Activated naive CD8-positive, alpha-beta T cell treated with anti-CD3 and anti-CD28 coated beads for 36 hours (primary cell): ENCODE results near the gene TICRR. TPM values are rescaled to one million over a fixed set of nuclear protein-coding genes. Genes with fewer than 3 reads are reported as not detected.
"Not testable (repeated sequence)": the region's sequence is repeated elsewhere in the genome, so short reads cannot be mapped to it uniquely, and the experiment has no call there.

Experiments
- DNase-seq: peaks from one replicate; pipeline ENCODE4 v3.0.0; 2021
- H3K27ac Mint-ChIP-seq: one replicate; pipeline ENCODE4 v1.8.0; 2022; ENCODE audit warnings: mild to moderate bottlenecking, moderate library complexity, mixed read lengths
- H3K27me3 Mint-ChIP-seq: one replicate; pipeline ENCODE4 v1.8.0; 2022; ENCODE audit warnings: mild to moderate bottlenecking, mixed read lengths
- H3K36me3 Mint-ChIP-seq: one replicate; pipeline ENCODE4 v1.8.0; 2021; ENCODE audit warnings: mild to moderate bottlenecking, mixed read lengths
- H3K4me1 Mint-ChIP-seq: one replicate; pipeline ENCODE4 v1.8.0; 2021; ENCODE audit warnings: mixed read lengths
- H3K4me3 Mint-ChIP-seq: one replicate; pipeline ENCODE4 v1.8.0; 2022; ENCODE audit warnings: mild to moderate bottlenecking, moderate library complexity, mixed read lengths
- H3K9me3 Mint-ChIP-seq: one replicate; pipeline ENCODE4 v1.8.0; 2022; ENCODE audit warnings: mixed read lengths
- total RNA-seq, 2 experiments: library from RNA; stranded (reverse); gene quantifications; one replicate each; pipeline ENCODE4 v1.2.3, GENCODE V29; 2021

Gene TICRR
- 10 to 100 TPM; 22.5 to 23.1 TPM for total RNA-seq

GRCh38 chr15:89575146-89575655 lies at the start of gene TICRR:
Gene TICRR (plus strand): TSS chr15:89575469. CDS start chr15:89575587, 118 bp downstream.
- peaks cover 39% of the 10 kb centered on the region for H3K36me3 Mint-ChIP-seq
- peak within 1 kb of the TSS; percentile 87 for H3K4me3 Mint-ChIP-seq
- no peaks in the 10 kb centered on the region for H3K9me3 Mint-ChIP-seq
- H3K27me3 Mint-ChIP-seq, result peaks cover 25% of the 10 kb centered on the region
- peak; percentile 92 for DNase-seq
- peak within 1 kb of the TSS; percentile 85 for H3K27ac Mint-ChIP-seq
- H3K4me1 Mint-ChIP-seq, result peaks cover 16% of the 10 kb centered on the region

- no peak overlapping the region for H3K4me3 Mint-ChIP-seq
- H3K27me3 Mint-ChIP-seq, result no peaks in the 10 kb centered on the region
- DNase-seq, result no peak
- H3K4me1 Mint-ChIP-seq, result no peaks in the 10 kb centered on the region
- no peaks in the 10 kb centered on the region for H3K9me3 Mint-ChIP-seq
- no peak overlapping the region for H3K27ac Mint-ChIP-seq
- H3K36me3 Mint-ChIP-seq, result no peaks in the 10 kb centered on the region
Measured at GRCh38 chr15:89526181-89526580, 49.1 kb upstream of the TICRR start.

GRCh38 chr15:89526601-89527441 lies 48.4 kb upstream of the TICRR start:
- no peak for DNase-seq
- Mint-ChIP-seq H3K9me3 (no peaks in the 10 kb centered on the region), H3K27ac (no peak overlapping the region), H3K4me3 (no peak overlapping the region), H3K27me3 (no peaks in the 10 kb centered on the region), H3K36me3 (no peaks in the 10 kb centered on the region), H3K4me1 (no peaks in the 10 kb centered on the region)

GRCh38 chr15:89528757-89529352 lies 46.4 kb upstream of the TICRR start:
- H3K27me3 Mint-ChIP-seq, result no peaks in the 10 kb centered on the region
- no peak for DNase-seq
- H3K27ac Mint-ChIP-seq, result no peak overlapping the region
- no peaks in the 10 kb centered on the region for H3K36me3 Mint-ChIP-seq
- H3K4me1 Mint-ChIP-seq, result no peaks in the 10 kb centered on the region
- no peak overlapping the region for H3K4me3 Mint-ChIP-seq
- no peaks in the 10 kb centered on the region for H3K9me3 Mint-ChIP-seq

- Mint-ChIP-seq H3K27ac (no peak overlapping the region), H3K4me3 (no peak overlapping the region), H3K4me1 (no peaks in the 10 kb centered on the region), H3K9me3 (no peaks in the 10 kb centered on the region), H3K27me3 (peaks cover 4% of the 10 kb centered on the region), H3K36me3 (no peaks in the 10 kb centered on the region)
- no peak for DNase-seq
Measured at GRCh38 chr15:89530976-89531375, 44.3 kb upstream of the TICRR start.

GRCh38 chr15:89531796-89532537 lies 43.3 kb upstream of the TICRR start:
- Mint-ChIP-seq H3K36me3 (no peaks in the 10 kb centered on the region), H3K9me3 (no peaks in the 10 kb centered on the region), H3K4me1 (no peaks in the 10 kb centered on the region), H3K27ac (no peak overlapping the region), H3K4me3 (no peak overlapping the region), H3K27me3 (peaks cover 9% of the 10 kb centered on the region)
- DNase-seq, result no peak

GRCh38 chr15:89533861-89534544 lies 41.3 kb upstream of the TICRR start:
- DNase-seq, result no peak
- no peaks in the 10 kb centered on the region for H3K4me1 Mint-ChIP-seq
- H3K9me3 Mint-ChIP-seq, result peaks cover 8% of the 10 kb centered on the region
- peaks cover 9% of the 10 kb centered on the region for H3K27me3 Mint-ChIP-seq
- H3K27ac Mint-ChIP-seq, result no peak overlapping the region
- no peak overlapping the region for H3K4me3 Mint-ChIP-seq
- no peaks in the 10 kb centered on the region for H3K36me3 Mint-ChIP-seq

GRCh38 chr15:89539027-89539426 lies 36.2 kb upstream of the TICRR start:
- Mint-ChIP-seq H3K27ac (no peak overlapping the region), H3K9me3 (peaks cover 8% of the 10 kb centered on the region), H3K4me1 (no peaks in the 10 kb centered on the region), H3K27me3 (peaks cover 32% of the 10 kb centered on the region), H3K4me3 (no peak overlapping the region), H3K36me3 (no peaks in the 10 kb centered on the region)
- DNase-seq, result no peak

GRCh38 chr15:89542369-89542768 lies 32.9 kb upstream of the TICRR start:
- Mint-ChIP-seq H3K4me3 (no peak overlapping the region), H3K27ac (no peak overlapping the region), H3K4me1 (no peaks in the 10 kb centered on the region), H3K9me3 (peaks cover 8% of the 10 kb centered on the region), H3K27me3 (peaks cover 23% of the 10 kb centered on the region), H3K36me3 (no peaks in the 10 kb centered on the region)
- DNase-seq, result no peak

- Mint-ChIP-seq H3K4me3 (no peak overlapping the region), H3K27ac (no peak overlapping the region), H3K9me3 (peaks cover 2% of the 10 kb centered on the region), H3K36me3 (no peaks in the 10 kb centered on the region), H3K4me1 (no peaks in the 10 kb centered on the region), H3K27me3 (peaks cover 23% of the 10 kb centered on the region)
- DNase-seq, result no peak
Measured at GRCh38 chr15:89543389-89543788, 31.9 kb upstream of the TICRR start.

GRCh38 chr15:89549138-89549537 lies 26.1 kb upstream of the TICRR start:
- not testable (repeated sequence) for H3K4me3 Mint-ChIP-seq, H3K4me1 Mint-ChIP-seq, DNase-seq, H3K36me3 Mint-ChIP-seq, H3K9me3 Mint-ChIP-seq, H3K27ac Mint-ChIP-seq
- H3K27me3 Mint-ChIP-seq, result peaks cover 15% of the 10 kb centered on the region

GRCh38 chr15:89550427-89550826 lies 24.8 kb upstream of the TICRR start:
- Mint-ChIP-seq H3K4me1 (peaks cover 5% of the 10 kb centered on the region), H3K4me3 (no peak overlapping the region), H3K27ac (no peak overlapping the region), H3K36me3 (no peaks in the 10 kb centered on the region), H3K27me3 (peaks cover 15% of the 10 kb centered on the region), H3K9me3 (peaks cover 2% of the 10 kb centered on the region)
- no peak for DNase-seq

- no peaks in the 10 kb centered on the region for H3K36me3 Mint-ChIP-seq
- H3K4me3 Mint-ChIP-seq, result no peak overlapping the region
- peaks cover 2% of the 10 kb centered on the region for H3K9me3 Mint-ChIP-seq
- DNase-seq, result no peak
- peaks cover 5% of the 10 kb centered on the region for H3K4me1 Mint-ChIP-seq
- H3K27ac Mint-ChIP-seq, result no peak overlapping the region
- H3K27me3 Mint-ChIP-seq, result peaks cover 15% of the 10 kb centered on the region
Measured at GRCh38 chr15:89551550-89551949, 23.7 kb upstream of the TICRR start.

- H3K4me3 Mint-ChIP-seq, result no peak overlapping the region
- DNase-seq, result no peak
- no peak overlapping the region for H3K27ac Mint-ChIP-seq
- H3K9me3 Mint-ChIP-seq, result no peaks in the 10 kb centered on the region
- no peaks in the 10 kb centered on the region for H3K36me3 Mint-ChIP-seq
- H3K4me1 Mint-ChIP-seq, result peaks cover 5% of the 10 kb centered on the region
- peaks cover 19% of the 10 kb centered on the region for H3K27me3 Mint-ChIP-seq
Measured at GRCh38 chr15:89553632-89554031, 21.6 kb upstream of the TICRR start.

- Mint-ChIP-seq H3K27ac (no peak overlapping the region), H3K36me3 (no peaks in the 10 kb centered on the region), H3K27me3 (peaks cover 19% of the 10 kb centered on the region), H3K9me3 (no peaks in the 10 kb centered on the region), H3K4me3 (no peak overlapping the region), H3K4me1 (peaks cover 5% of the 10 kb centered on the region)
- no peak for DNase-seq
Measured at GRCh38 chr15:89554247-89554646, 21.0 kb upstream of the TICRR start.
